Nephron (organoid): ENCODE results near the gene FBXW4.

Experiments
- H3K27ac Mint-ChIP-seq, 3 experiments: 2 replicates each; pipeline ENCODE4 v1.8.0; 2020; ENCODE audit warnings: mixed read lengths in 3 of 3, mild to moderate bottlenecking in 2 of 3, moderate library complexity in 1 of 3
- H3K27me3 Mint-ChIP-seq: 2 replicates; pipeline ENCODE4 v1.8.0; 2021; ENCODE audit warnings: low read depth, mild to moderate bottlenecking, moderate library complexity, mixed read lengths
- H3K36me3 Mint-ChIP-seq: 2 replicates; pipeline ENCODE4 v1.8.0; 2020; ENCODE audit warnings: low read depth, mixed read lengths
- H3K4me1 Mint-ChIP-seq: 2 replicates; pipeline ENCODE4 v1.8.0; 2020; ENCODE audit warnings: mixed read lengths
- H3K4me3 Mint-ChIP-seq, 3 experiments: 2 replicates each; pipeline ENCODE4 v1.8.0; 2020; ENCODE audit warnings: mild to moderate bottlenecking in 3 of 3, mixed read lengths in 3 of 3, moderate library complexity in 2 of 3
- H3K9me3 Mint-ChIP-seq: 2 replicates; pipeline ENCODE4 v1.8.0; 2020; ENCODE audit warnings: mixed read lengths
- CTCF ChIP-seq, 3 experiments: fragments of 200-600 bp; sonication (generic); IDR thresholded peaks; one replicate each; pipeline ENCODE4 v1.5.0; 2021; ENCODE audit warnings: antibody characterized with exemption in 3 of 3; ENCODE audit not compliant: unreplicated experiment in 3 of 3

The FBXW4 gene

DNA sequence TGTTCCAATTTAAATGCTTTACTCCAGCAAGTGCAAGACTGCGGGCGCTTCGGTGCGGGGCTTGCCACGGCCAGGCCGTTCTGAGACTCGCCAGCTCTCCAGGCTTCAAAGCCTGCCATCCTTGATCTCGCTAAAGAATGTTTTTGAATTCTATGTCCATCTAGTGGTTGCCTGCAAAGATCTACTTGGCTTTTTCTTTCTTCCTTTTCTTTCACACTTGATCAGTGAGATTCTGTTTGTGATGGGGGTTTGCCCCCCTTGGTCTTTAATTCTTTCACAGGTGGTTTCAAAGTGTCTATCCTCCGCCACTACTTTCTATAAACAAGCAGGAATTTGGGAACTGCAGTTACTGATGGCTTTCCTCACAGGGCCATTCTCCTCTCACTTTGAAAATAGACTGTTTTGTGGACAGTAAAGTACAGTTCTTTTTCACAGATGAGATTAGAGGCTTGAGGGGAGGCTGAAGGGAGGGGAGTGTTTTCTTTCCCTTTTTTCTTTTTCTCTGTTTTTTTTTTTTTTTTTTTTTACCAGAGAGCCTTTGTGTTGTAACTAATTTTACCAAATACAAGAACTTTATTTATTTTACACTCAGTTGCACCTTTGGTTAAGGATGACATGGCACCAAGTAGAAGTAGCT is 15.2 kb upstream of the FBXW4 start:
- H3K27me3 Mint-ChIP-seq, result peaks cover 34% of the 10 kb centered on the region
- no peak overlapping the region for H3K27ac Mint-ChIP-seq
- no peaks in the 10 kb centered on the region for H3K9me3 Mint-ChIP-seq
- peak in 1 of 3 experiments; percentile 17 for TF ChIP-seq CTCF (IDR thresholded peaks at IDR 0.05; ENCODE audit: unreplicated experiment in 3 of 3)
- no peaks in the 10 kb centered on the region for H3K4me1 Mint-ChIP-seq
- H3K4me3 Mint-ChIP-seq, result no peak overlapping the region
- no peaks in the 10 kb centered on the region for H3K36me3 Mint-ChIP-seq

DNA sequence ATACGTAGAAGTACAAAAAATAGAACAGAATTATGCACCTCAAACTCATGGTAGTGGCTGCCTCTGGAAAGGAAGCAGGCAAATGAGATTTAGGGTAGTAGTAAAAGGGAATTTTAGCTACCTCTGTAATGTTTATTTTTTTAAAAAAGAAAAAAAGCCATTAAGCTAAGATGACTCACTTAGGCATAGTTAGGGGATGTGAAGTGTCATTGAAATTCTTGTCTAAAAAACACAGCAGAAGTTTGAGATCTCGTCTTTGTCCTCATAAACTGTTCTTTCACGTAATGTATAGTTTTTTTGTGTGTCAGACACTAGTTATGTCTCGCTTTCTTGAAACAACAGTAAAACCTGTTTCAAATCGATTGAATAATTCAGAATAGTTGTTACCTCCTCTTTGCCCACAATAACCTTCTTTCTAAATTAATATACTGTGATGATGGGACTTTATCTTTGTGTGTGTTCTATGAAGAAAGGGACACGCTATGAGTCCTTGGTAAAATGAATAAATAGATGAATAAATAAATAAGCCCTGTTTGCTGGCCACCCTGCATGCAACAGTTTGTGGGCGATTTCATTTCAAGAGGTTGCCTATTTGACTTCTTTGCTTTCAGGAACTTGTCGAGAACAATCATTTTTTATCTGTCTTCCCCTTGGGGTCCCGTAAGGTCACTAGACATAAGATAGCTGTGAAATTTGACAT is 14.5 kb upstream of the FBXW4 start:
- Mint-ChIP-seq H3K4me3 (no peak overlapping the region), H3K27me3 (peaks cover 35% of the 10 kb centered on the region), H3K27ac (no peak overlapping the region), H3K9me3 (no peaks in the 10 kb centered on the region), H3K4me1 (no peaks in the 10 kb centered on the region), H3K36me3 (no peaks in the 10 kb centered on the region)
- no peak for TF ChIP-seq CTCF (IDR thresholded peaks at IDR 0.05; ENCODE audit: unreplicated experiment in 3 of 3)

DNA sequence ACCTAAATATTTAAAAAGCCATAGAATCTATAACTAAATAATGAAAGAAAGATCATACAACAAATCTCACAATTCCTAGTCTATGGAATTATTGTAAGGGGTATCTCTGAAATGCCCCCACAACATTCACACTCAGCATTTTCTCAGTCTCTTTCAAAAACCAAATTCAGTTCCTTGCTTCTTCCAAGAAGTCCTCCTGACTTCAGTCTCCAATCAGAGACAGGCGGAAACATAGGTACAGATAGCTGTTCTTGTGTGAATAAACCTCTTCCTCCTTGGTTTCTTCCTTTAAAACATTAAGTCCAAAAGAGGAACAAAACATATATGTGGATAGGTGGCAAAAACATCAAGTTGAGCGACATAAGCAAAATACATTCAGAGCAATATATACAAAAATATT is 13.9 kb upstream of the FBXW4 start:
- no peak for TF ChIP-seq CTCF (IDR thresholded peaks at IDR 0.05; ENCODE audit: unreplicated experiment in 3 of 3)
- Mint-ChIP-seq H3K27me3 (peaks cover 35% of the 10 kb centered on the region), H3K4me1 (no peaks in the 10 kb centered on the region), H3K36me3 (no peaks in the 10 kb centered on the region), H3K9me3 (no peaks in the 10 kb centered on the region), H3K27ac (no peak overlapping the region), H3K4me3 (no peak overlapping the region)

DNA sequence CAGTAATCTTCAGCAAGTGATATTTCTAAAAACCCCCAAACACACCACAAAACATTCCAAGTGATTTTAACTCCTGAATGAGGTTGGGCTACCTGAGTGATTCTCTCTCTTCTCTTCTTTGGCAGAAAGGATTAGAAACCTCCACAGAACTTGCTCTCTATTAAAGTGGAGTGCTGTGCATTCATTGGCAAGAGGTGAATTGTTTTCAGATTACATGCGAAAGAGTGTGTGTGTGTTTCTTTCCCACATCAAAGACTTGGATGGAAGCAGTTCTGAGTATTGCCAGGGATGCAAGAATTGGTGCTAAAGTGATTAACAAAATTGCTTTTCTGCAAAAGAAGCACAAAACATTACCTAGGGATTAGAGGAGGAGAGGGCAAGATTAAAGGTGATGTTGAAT is 13.1 kb upstream of the FBXW4 start:
- Mint-ChIP-seq H3K36me3 (no peaks in the 10 kb centered on the region), H3K9me3 (no peaks in the 10 kb centered on the region), H3K4me1 (no peaks in the 10 kb centered on the region), H3K27me3 (peaks cover 32% of the 10 kb centered on the region), H3K27ac (no peak overlapping the region), H3K4me3 (no peak overlapping the region)
- TF ChIP-seq CTCF (IDR thresholded peaks at IDR 0.05; ENCODE audit: unreplicated experiment in 3 of 3), result no peak

- H3K36me3 Mint-ChIP-seq, result no peaks in the 10 kb centered on the region
Observed at GRCh38 chr10:101704331-101704730, 9.4 kb upstream of the FBXW4 start.

More at GRCh38 chr10:101704331-101704730, 9.4 kb upstream of the FBXW4 start:
- H3K27ac Mint-ChIP-seq, result no peak overlapping the region
- peaks cover 26% of the 10 kb centered on the region for H3K27me3 Mint-ChIP-seq
- no peak for TF ChIP-seq CTCF (IDR thresholded peaks at IDR 0.05; ENCODE audit: unreplicated experiment in 3 of 3)
- H3K4me3 Mint-ChIP-seq, result no peak overlapping the region
- no peaks in the 10 kb centered on the region for H3K4me1 Mint-ChIP-seq
- H3K9me3 Mint-ChIP-seq, result no peaks in the 10 kb centered on the region
